H9 (cell line): Measurements from ENCODE around the gene TXLNB. TPM values are rescaled to one million over a fixed set of nuclear protein-coding genes. Genes with fewer than 3 reads are reported as not detected.

Experiments used
- DNase-seq: peaks from one replicate; pipeline ENCODE4 v3.0.0-alpha.2; 2017
- H2AFZ ChIP-seq: one replicate; pipeline ENCODE4 v1.6.1; 2013; ENCODE audit warnings: mild to moderate bottlenecking, low read length, control low read depth, moderate library complexity
- H2AK5ac ChIP-seq: 2 replicates; pipeline ENCODE4 v1.6.1; 2013; ENCODE audit warnings: low read length, control low read depth, mixed read lengths; ENCODE audit not compliant: insufficient read length
- H2BK120ac ChIP-seq: one replicate; pipeline ENCODE4 v1.6.1; 2013; ENCODE audit warnings: low read depth, mild to moderate bottlenecking, low read length, control low read depth, inconsistent platforms; ENCODE audit not compliant: poor library complexity, severe bottlenecking
- H2BK12ac ChIP-seq: 2 replicates; pipeline ENCODE4 v1.6.1; 2013; ENCODE audit warnings: low read length, control low read depth, mixed read lengths, low read depth; ENCODE audit not compliant: insufficient read length
- H2BK15ac ChIP-seq: 2 replicates; pipeline ENCODE4 v1.6.1; 2013; ENCODE audit warnings: low read depth, low read length, control low read depth
- H2BK20ac ChIP-seq: one replicate; pipeline ENCODE4 v1.6.1; 2013; ENCODE audit warnings: low read depth, mild to moderate bottlenecking, low read length, control low read depth, inconsistent platforms; ENCODE audit not compliant: poor library complexity, severe bottlenecking
- H2BK5ac ChIP-seq: 2 replicates; pipeline ENCODE4 v1.6.1; 2013; ENCODE audit warnings: low read length, control low read depth, mixed read lengths; ENCODE audit not compliant: insufficient read length
- H3K14ac ChIP-seq: 2 replicates; pipeline ENCODE4 v1.6.1; 2013; ENCODE audit warnings: low read length, control low read depth; ENCODE audit not compliant: insufficient read depth
- H3K18ac ChIP-seq: 2 replicates; pipeline ENCODE4 v1.6.1; 2013; ENCODE audit warnings: low read depth, mild to moderate bottlenecking, mixed read lengths, low read length, control low read depth; ENCODE audit not compliant: insufficient read length
- H3K23ac ChIP-seq: 2 replicates; pipeline ENCODE4 v1.6.1; 2013; ENCODE audit warnings: low read length, control low read depth, mixed read lengths, low read depth; ENCODE audit not compliant: insufficient read length
- H3K23me2 ChIP-seq: 2 replicates; pipeline ENCODE4 v1.6.1; 2013; ENCODE audit warnings: low read depth, mild to moderate bottlenecking, mixed read lengths, low read length, control low read depth; ENCODE audit not compliant: insufficient read length, poor library complexity, severe bottlenecking
- H3K27ac ChIP-seq: 2 replicates; pipeline ENCODE4 v1.5.1; 2013; ENCODE audit warnings: low read length, control low read depth, mixed read lengths, low read depth; ENCODE audit not compliant: insufficient read length
- H3K27me3 ChIP-seq: 2 replicates; pipeline ENCODE4 v1.6.1; 2013; ENCODE audit warnings: low read length, control low read depth, inconsistent platforms; ENCODE audit not compliant: insufficient read depth
- H3K4ac ChIP-seq: 2 replicates; pipeline ENCODE4 v1.6.1; 2013; ENCODE audit warnings: low read depth, mild to moderate bottlenecking, control low read depth, inconsistent platforms, low read length, moderate library complexity
- H3K4me1 ChIP-seq: 2 replicates; pipeline ENCODE4 v1.6.1; 2013; ENCODE audit warnings: low read length, control low read depth, inconsistent platforms; ENCODE audit not compliant: insufficient read depth
- H3K4me2 ChIP-seq: 2 replicates; pipeline ENCODE4 v1.6.1; 2013; ENCODE audit warnings: low read length, control low read depth, mixed read lengths; ENCODE audit not compliant: insufficient read length, insufficient read depth
- H3K56ac ChIP-seq: 2 replicates; pipeline ENCODE4 v1.6.1; 2013; ENCODE audit warnings: low read depth, mild to moderate bottlenecking, mixed read lengths, low read length, control low read depth; ENCODE audit not compliant: insufficient read length
- H3K79me1 ChIP-seq: 2 replicates; pipeline ENCODE4 v1.6.1; 2013; ENCODE audit warnings: low read depth, mild to moderate bottlenecking, moderate library complexity, low read length, control low read depth, inconsistent platforms; ENCODE audit not compliant: insufficient read depth, poor library complexity, severe bottlenecking
- H3K79me2 ChIP-seq: 2 replicates; pipeline ENCODE4 v1.6.1; 2013; ENCODE audit warnings: low read length, control low read depth, inconsistent platforms; ENCODE audit not compliant: insufficient read depth
- H3K9ac ChIP-seq: 2 replicates; pipeline ENCODE4 v1.6.1; 2013; ENCODE audit warnings: low read length, control low read depth, mixed read lengths; ENCODE audit not compliant: insufficient read length; ENCODE audit errors: extremely low read depth
- H3K9me3 ChIP-seq: one replicate; pipeline ENCODE4 v1.6.1; 2013; ENCODE audit warnings: low read depth, low read length, inconsistent platforms; ENCODE audit not compliant: control insufficient read depth
- H3T11ph ChIP-seq: one replicate; pipeline ENCODE4 v1.6.1; 2013; ENCODE audit warnings: mild to moderate bottlenecking, low read length, control low read depth, inconsistent platforms
- H4K20me1 ChIP-seq: one replicate; pipeline ENCODE4 v1.6.1; 2013; ENCODE audit not compliant: control insufficient read depth, insufficient read length, insufficient read depth
- H4K5ac ChIP-seq: 2 replicates; pipeline ENCODE4 v1.6.1; 2013; ENCODE audit warnings: low read depth, mild to moderate bottlenecking, mixed read lengths, low read length, control low read depth; ENCODE audit not compliant: insufficient read length
- H4K8ac ChIP-seq: replicated peaks from 2 replicates; pipeline ENCODE4 v1.6.1; 2013; ENCODE audit warnings: low read length, control low read depth, mixed read lengths, low read depth; ENCODE audit not compliant: insufficient read length
- H4K91ac ChIP-seq: 2 replicates; pipeline ENCODE4 v1.6.1; 2013; ENCODE audit warnings: low read depth, mild to moderate bottlenecking, moderate library complexity, mixed read lengths, low read length, control low read depth; ENCODE audit not compliant: insufficient read length
- H3K27ac Mint-ChIP-seq, 3 experiments: 2 replicates in 2 of 3; 3 replicates in 1 of 3; pipeline ENCODE4 v1.8.0; 2020 to 2021; ENCODE audit warnings: mixed read lengths in 3 of 3, mild to moderate bottlenecking in 1 of 3, moderate library complexity in 1 of 3
- H3K27me3 Mint-ChIP-seq: 2 replicates; pipeline ENCODE4 v1.8.0; 2021; ENCODE audit warnings: low read depth, mild to moderate bottlenecking, moderate library complexity, mixed read lengths
- H3K36me3 Mint-ChIP-seq, 3 experiments: 2 replicates in 2 of 3; 3 replicates in 1 of 3; pipeline ENCODE4 v1.8.0; 2020 to 2021; ENCODE audit warnings: low read depth in 3 of 3, mixed read lengths in 3 of 3; ENCODE audit not compliant: insufficient read depth in 1 of 3
- H3K4me1 Mint-ChIP-seq, 2 experiments: 2 replicates each; pipeline ENCODE4 v1.8.0; 2020; ENCODE audit warnings: mixed read lengths in 2 of 2
- H3K4me3 Mint-ChIP-seq, 2 experiments: 2 replicates in 1 of 2; 3 replicates in 1 of 2; pipeline ENCODE4 v1.8.0; 2020 to 2021; ENCODE audit warnings: mild to moderate bottlenecking in 2 of 2, mixed read lengths in 2 of 2, moderate library complexity in 1 of 2
- H3K9me3 Mint-ChIP-seq, 2 experiments: 2 replicates in 1 of 2; 3 replicates in 1 of 2; pipeline ENCODE4 v1.8.0; 2020; ENCODE audit warnings: mild to moderate bottlenecking in 2 of 2, mixed read lengths in 2 of 2, moderate library complexity in 1 of 2
- CTCF ChIP-seq: fragments of 200-600 bp; sonication (generic); conservative IDR thresholded peaks from 3 replicates; pipeline ENCODE4 v1.8.0; 2021; ENCODE audit warnings: antibody characterized with exemption, mild to moderate bottlenecking
- WGBS: extraction: QIAGEN DNeasy Blood & Tissue Kit; methylation state at CpG from one replicate; pipeline ENCODE4 v1.1.7; 2013; ENCODE audit warnings: missing lambda C conversion rate, low lambda C conversion rate, mixed read lengths; ENCODE audit not compliant: insufficient read length; ENCODE audit errors: extremely low coverage; 5-methylcytosine and 5-hydroxymethylcytosine counted together
- total RNA-seq: library from RNA; stranded (reverse); gene quantifications from 2 replicates; pipeline ENCODE4 v1.2.1, GENCODE V29; 2021

The TXLNB gene
- total RNA-seq, 1 experiment from 2014 or later: 0.04 TPM

- Histone ChIP-seq H3K23ac (no peak overlapping the region), H2BK15ac (no peak overlapping the region), H3K27ac (no peak overlapping the region), H4K91ac (no peak overlapping the region), H2BK20ac (no peak overlapping the region), H2AFZ (no peak overlapping the region), H3K4ac (no peak overlapping the region), H4K8ac (no peak overlapping the region), H2BK120ac (no peak overlapping the region), H3K56ac (no peak overlapping the region), H3T11ph (no peak overlapping the region), H3K79me2 (no peaks in the 10 kb centered on the region), H3K23me2 (no peaks in the 10 kb centered on the region), H3K9me3 (no peaks in the 10 kb centered on the region), H3K18ac (no peak overlapping the region), H3K9ac (no peak overlapping the region), H3K14ac (no peak overlapping the region), H4K20me1 (no peaks in the 10 kb centered on the region), H4K5ac (no peak overlapping the region), H2AK5ac (no peak overlapping the region), H3K4me1 (peaks cover 3% of the 10 kb centered on the region; the same call in 1 of the 2 replicates), H3K4me2 (no peak overlapping the region), H3K27me3 (no peaks in the 10 kb centered on the region), H2BK12ac (no peak overlapping the region), H3K79me1 (no peaks in the 10 kb centered on the region), H2BK5ac (no peak overlapping the region)
- WGBS: no CpG with 5 or more reads among the region's 5 CpGs
- no peak overlapping the region for H3K4me3 Mint-ChIP-seq
- H3K27me3 Mint-ChIP-seq: no peaks in the 10 kb centered on the region
- peaks cover 0 to 5% of the 10 kb centered on the region in 2 experiments; a peak in 1 of 5 replicates for H3K9me3 Mint-ChIP-seq
- no peak for TF ChIP-seq CTCF
- no peak for DNase-seq
- H3K27ac Mint-ChIP-seq: no peak overlapping the region
- peaks cover 0 to 4% (median 2%) of the 10 kb centered on the region in 3 experiments; a peak in 5 of 7 replicates for H3K36me3 Mint-ChIP-seq
- peaks cover 6 to 9% of the 10 kb centered on the region in 2 experiments for H3K4me1 Mint-ChIP-seq
These were observed 35.2 kb upstream of the TXLNB start for GRCh38 chr6:139327038-139327437.
